ENCODE measurements around the gene PSMD4.
"Not testable (repeated sequence)": the region's sequence is repeated elsewhere in the genome, so short reads cannot be mapped to it uniquely, and the experiment has no call there.

Gene PSMD4

GRCh38 chr1:151266315-151266714 lies 11.8 kb downstream of the PSMD4 start:
- H3K27me3 ChIP-seq (replicated peaks), result no peaks in the 10 kb centered on the region
- no peak for DNase-seq
- H3K27ac ChIP-seq, result no peak overlapping the region
- no peak for TF ChIP-seq CTCF (IDR thresholded peaks at IDR 0.05; ENCODE audit: low read depth, low read length, missing control alignments)
- in situ Hi-C loops (cut with HindIII; ENCODE audit: low pct_ligation_motif_present, low sequenced_read_pairs), result no loop called here
- no peak overlapping the region for H3K4me3 ChIP-seq (ENCODE audit: low read depth, low read length)
- H3K36me3 ChIP-seq (replicated peaks), result peaks cover 55% of the 10 kb centered on the region

- no peak for TF ChIP-seq CTCF (IDR thresholded peaks at IDR 0.05; ENCODE audit: low read depth, low read length, missing control alignments)
- H3K36me3 ChIP-seq (replicated peaks), result peaks cover 55% of the 10 kb centered on the region
- no peak for DNase-seq
- in situ Hi-C loops (cut with HindIII; ENCODE audit: low pct_ligation_motif_present, low sequenced_read_pairs), result no loop called here
- H3K27me3 ChIP-seq (replicated peaks), result no peaks in the 10 kb centered on the region
- no peak overlapping the region for H3K4me3 ChIP-seq (ENCODE audit: low read depth, low read length)
- H3K27ac ChIP-seq, result no peak overlapping the region
Observed at GRCh38 chr1:151266821-151267220, 12.3 kb downstream of the PSMD4 start.

- Histone ChIP-seq H3K36me3 (replicated peaks) (peaks cover 48% of the 10 kb centered on the region), H3K27me3 (replicated peaks) (no peaks in the 10 kb centered on the region), H3K27ac (no peak overlapping the region), H3K4me3 (ENCODE audit: low read depth, low read length) (no peak overlapping the region)
- in situ Hi-C loops (cut with HindIII; ENCODE audit: low pct_ligation_motif_present, low sequenced_read_pairs), result no loop called here
- TF ChIP-seq CTCF (IDR thresholded peaks at IDR 0.05; ENCODE audit: low read depth, low read length, missing control alignments), result no peak
- no peak for DNase-seq
Observed at GRCh38 chr1:151267760-151268159, 13.2 kb downstream of the PSMD4 start.

- Histone ChIP-seq H3K36me3 (replicated peaks) (peaks cover 3% of the 10 kb centered on the region), H3K4me3 (ENCODE audit: low read depth, low read length) (no peak overlapping the region), H3K27me3 (replicated peaks) (no peaks in the 10 kb centered on the region), H3K27ac (no peak overlapping the region)
- DNase-seq, result no peak
- no peak for TF ChIP-seq CTCF (IDR thresholded peaks at IDR 0.05; ENCODE audit: low read depth, low read length, missing control alignments)
- in situ Hi-C loops (cut with HindIII; ENCODE audit: low pct_ligation_motif_present, low sequenced_read_pairs), result no loop called here
Observed at GRCh38 chr1:151273924-151274466, 19.5 kb downstream of the PSMD4 start.

GRCh38 chr1:151275341-151275740 lies 20.8 kb downstream of the PSMD4 start:
- in situ Hi-C loops (cut with HindIII; ENCODE audit: low pct_ligation_motif_present, low sequenced_read_pairs); DNase-seq: not testable (repeated sequence)

GRCh38 chr1:151277249-151277648 lies 22.7 kb downstream of the PSMD4 start:
- no peak for DNase-seq
- no peak for TF ChIP-seq CTCF (IDR thresholded peaks at IDR 0.05; ENCODE audit: low read depth, low read length, missing control alignments)

More at GRCh38 chr1:151275341-151275740, 20.8 kb downstream of the PSMD4 start:
- H3K36me3 ChIP-seq (replicated peaks); H3K4me3 ChIP-seq (ENCODE audit: low read depth, low read length); H3K27me3 ChIP-seq (replicated peaks); H3K27ac ChIP-seq: not testable (repeated sequence)

More at GRCh38 chr1:151277249-151277648, 22.7 kb downstream of the PSMD4 start:
- Histone ChIP-seq H3K27ac (no peak overlapping the region), H3K4me3 (ENCODE audit: low read depth, low read length) (no peak overlapping the region), H3K36me3 (replicated peaks) (no peaks in the 10 kb centered on the region), H3K27me3 (replicated peaks) (no peaks in the 10 kb centered on the region)
- in situ Hi-C loops (cut with HindIII; ENCODE audit: low pct_ligation_motif_present, low sequenced_read_pairs), result no loop called here

Measured in brain microvascular endothelial cell (primary cell).